ENCODE data around the gene PGPEP1. TPM values are rescaled to one million over a fixed set of nuclear protein-coding genes. Genes with fewer than 3 reads are reported as not detected.
A peak's percentile ranks its signal among the peaks of the same experiment; 100 is the strongest.

PGPEP1 gene
- total RNA-seq, 1 experiment from 2014 or later, result 6.5 TPM

DNA sequence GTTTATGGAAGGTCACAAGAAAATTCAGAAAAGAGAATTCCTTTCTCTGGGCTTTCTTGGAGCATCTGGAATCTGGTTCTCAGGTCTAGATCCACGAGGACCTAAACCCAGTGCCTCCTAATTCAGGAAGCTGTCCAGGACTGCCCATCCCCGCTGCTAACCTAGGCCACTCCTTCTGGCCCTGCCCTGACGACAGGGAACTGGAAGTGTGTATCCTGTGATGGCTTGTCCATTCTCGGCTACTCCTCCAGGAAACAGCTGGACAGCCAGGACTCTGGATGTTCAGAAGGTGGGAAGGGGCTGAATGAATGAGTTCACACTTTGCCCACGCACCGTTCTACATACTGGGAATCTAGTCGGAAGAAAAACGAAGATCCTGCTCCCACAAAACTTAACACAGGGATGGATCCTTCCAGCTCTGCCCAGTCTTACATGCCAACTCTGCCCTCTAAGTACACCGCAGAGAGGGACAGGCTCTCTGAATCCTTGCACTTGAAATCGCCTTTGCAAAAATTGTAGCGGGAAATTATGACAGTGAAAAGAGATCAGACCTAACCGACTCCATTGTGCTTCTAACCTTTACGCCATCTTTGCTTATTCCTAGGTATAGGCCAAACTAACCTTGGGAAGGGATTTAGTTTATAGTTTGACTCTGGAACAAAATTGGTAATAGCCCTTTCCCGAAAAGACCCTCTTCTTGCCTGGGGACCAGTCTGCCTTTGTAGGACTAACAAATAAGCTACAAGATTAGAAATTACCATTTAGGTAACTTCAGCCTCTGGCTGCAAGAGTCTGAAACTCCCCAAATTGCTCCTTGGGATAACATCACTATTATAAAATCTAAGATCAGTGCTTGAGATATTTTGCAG lies 19.3 kb upstream of the PGPEP1 start:
- H3K4me1 Mint-ChIP-seq (ENCODE audit: insufficient read depth, unreplicated experiment), result peaks cover 33% of the 10 kb centered on the region
- CTCF ChIA-PET, result interaction anchor here (0.7 to 4.0 kb wide), 8 partner anchors 8 to 208 kb away, joined by 3 to 40 read pairs (median 4); no protein-coding TSS in a partner anchor
- H3K4me3 Mint-ChIP-seq (ENCODE audit: unreplicated experiment), result peak overlapping the region; percentile 83
- H3K36me3 Mint-ChIP-seq (ENCODE audit: insufficient read depth, unreplicated experiment), result peaks cover 8% of the 10 kb centered on the region
- TF ChIP-seq, protein P1, sequence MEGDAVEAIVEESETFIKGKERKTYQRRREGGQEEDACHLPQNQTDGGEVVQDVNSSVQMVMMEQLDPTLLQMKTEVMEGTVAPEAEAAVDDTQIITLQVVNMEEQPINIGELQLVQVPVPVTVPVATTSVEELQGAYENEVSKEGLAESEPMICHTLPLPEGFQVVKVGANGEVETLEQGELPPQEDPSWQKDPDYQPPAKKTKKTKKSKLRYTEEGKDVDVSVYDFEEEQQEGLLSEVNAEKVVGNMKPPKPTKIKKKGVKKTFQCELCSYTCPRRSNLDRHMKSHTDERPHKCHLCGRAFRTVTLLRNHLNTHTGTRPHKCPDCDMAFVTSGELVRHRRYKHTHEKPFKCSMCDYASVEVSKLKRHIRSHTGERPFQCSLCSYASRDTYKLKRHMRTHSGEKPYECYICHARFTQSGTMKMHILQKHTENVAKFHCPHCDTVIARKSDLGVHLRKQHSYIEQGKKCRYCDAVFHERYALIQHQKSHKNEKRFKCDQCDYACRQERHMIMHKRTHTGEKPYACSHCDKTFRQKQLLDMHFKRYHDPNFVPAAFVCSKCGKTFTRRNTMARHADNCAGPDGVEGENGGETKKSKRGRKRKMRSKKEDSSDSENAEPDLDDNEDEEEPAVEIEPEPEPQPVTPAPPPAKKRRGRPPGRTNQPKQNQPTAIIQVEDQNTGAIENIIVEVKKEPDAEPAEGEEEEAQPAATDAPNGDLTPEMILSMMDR (IDR thresholded peaks at IDR 0.05; ENCODE audit: unreplicated experiment), result no peak
- no peaks in the 10 kb centered on the region for H3K9me3 Mint-ChIP-seq (ENCODE audit: unreplicated experiment)
- no peaks in the 10 kb centered on the region for H3K27me3 Mint-ChIP-seq (ENCODE audit: insufficient read depth, unreplicated experiment)
- no peak for DNase-seq (ENCODE audit: unreplicated experiment)
- intact Hi-C loops (cut with micrococcal nuclease), result loop anchor here (10.0 kb wide), 1 partner anchor 206 kb away; no protein-coding TSS in a partner anchor
- POLR2A ChIA-PET, result interaction anchor here (0.5 to 5.2 kb wide), 8 partner anchors 7 to 194 kb away, joined by 3 to 175 read pairs (median 16); partner anchors contain the start of genes JUND, MPV17L2 and PGPEP1
- BruUV-seq (replicated peaks), result no TSS peak
- peak overlapping the region; percentile 77 for H3K27ac Mint-ChIP-seq (ENCODE audit: low read depth, unreplicated experiment)

DNA sequence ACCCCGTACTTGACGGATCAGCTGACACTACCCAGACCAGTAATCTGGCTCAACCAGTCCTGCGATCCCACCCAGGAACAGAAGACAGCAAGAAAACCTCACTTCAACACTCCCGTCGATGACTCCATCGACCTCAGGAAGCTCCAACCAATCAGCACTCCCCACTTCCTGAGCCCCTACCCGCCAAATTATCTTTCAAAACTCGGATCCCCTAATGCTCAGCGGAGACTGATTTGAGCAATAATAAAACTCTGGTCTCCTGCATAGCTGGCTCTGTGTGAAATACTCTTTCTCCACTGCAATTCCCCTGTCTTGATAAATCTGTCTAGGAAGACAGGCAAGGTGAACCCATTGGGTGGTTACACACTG lies 18.7 kb upstream of the PGPEP1 start:
- peak overlapping the region; percentile 77 for H3K27ac Mint-ChIP-seq (ENCODE audit: low read depth, unreplicated experiment)
- no peaks in the 10 kb centered on the region for H3K9me3 Mint-ChIP-seq (ENCODE audit: unreplicated experiment)
- peaks cover 8% of the 10 kb centered on the region for H3K36me3 Mint-ChIP-seq (ENCODE audit: insufficient read depth, unreplicated experiment)
- H3K27me3 Mint-ChIP-seq (ENCODE audit: insufficient read depth, unreplicated experiment), result no peaks in the 10 kb centered on the region
- peak overlapping the region; percentile 83 for H3K4me3 Mint-ChIP-seq (ENCODE audit: unreplicated experiment)
- ChIA-PET CTCF (interaction anchor here (0.6 to 4.0 kb wide), 12 partner anchors 9 to 1106 kb away, joined by 3 to 40 read pairs (median 4); no protein-coding TSS in a partner anchor), POLR2A (interaction anchor here (1.0 to 5.2 kb wide), 14 partner anchors 9 to 267 kb away, joined by 3 to 175 read pairs (median 9); partner anchors contain the start of genes IQCN, JUND, MPV17L2 and PGPEP1)
- BruUV-seq (replicated peaks), result no TSS peak
- TF ChIP-seq, protein P1 (IDR thresholded peaks at IDR 0.05; ENCODE audit: unreplicated experiment), result no peak
- intact Hi-C loops (cut with micrococcal nuclease), result loop anchor here (10.0 kb wide), 1 partner anchor 207 kb away; no protein-coding TSS in a partner anchor
- H3K4me1 Mint-ChIP-seq (ENCODE audit: insufficient read depth, unreplicated experiment), result peaks cover 33% of the 10 kb centered on the region
- no peak for DNase-seq (ENCODE audit: unreplicated experiment)

DNA sequence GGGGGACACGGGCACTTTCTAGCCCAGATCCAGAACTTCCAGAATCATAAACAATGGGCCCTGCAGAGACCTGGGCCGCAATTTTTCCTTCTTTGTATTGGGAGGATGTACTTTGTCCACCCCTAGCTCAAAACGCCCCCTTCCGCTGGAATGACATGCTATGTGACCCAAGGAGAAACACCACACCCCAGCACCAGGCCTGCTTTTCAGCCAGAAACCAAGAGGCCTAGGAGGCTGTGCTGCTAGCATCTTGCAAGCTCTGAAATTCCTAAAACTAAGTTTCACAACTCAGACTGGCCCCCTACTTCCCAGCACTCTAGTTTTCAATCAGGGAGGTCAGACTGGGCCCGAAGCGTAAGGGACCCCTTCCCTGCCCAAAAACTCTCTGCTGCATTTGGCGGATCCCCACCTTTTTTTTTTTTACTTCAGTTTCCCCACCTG lies 18.1 kb upstream of the PGPEP1 start:
- peaks cover 8% of the 10 kb centered on the region for H3K36me3 Mint-ChIP-seq (ENCODE audit: insufficient read depth, unreplicated experiment)
- TF ChIP-seq, protein P1 (IDR thresholded peaks at IDR 0.05; ENCODE audit: unreplicated experiment), result no peak
- peak; percentile 57 for DNase-seq (ENCODE audit: unreplicated experiment)
- no peaks in the 10 kb centered on the region for H3K27me3 Mint-ChIP-seq (ENCODE audit: insufficient read depth, unreplicated experiment)
- H3K9me3 Mint-ChIP-seq (ENCODE audit: unreplicated experiment), result no peaks in the 10 kb centered on the region
- TSS peak; percentile 61 for BruUV-seq (replicated peaks)
- intact Hi-C loops (cut with micrococcal nuclease), result loop anchor here (10.0 kb wide), 1 partner anchor 208 kb away; no protein-coding TSS in a partner anchor
- peak overlapping the region; percentile 77 for H3K27ac Mint-ChIP-seq (ENCODE audit: low read depth, unreplicated experiment)
- POLR2A ChIA-PET, result interaction anchor here (0.5 to 5.2 kb wide), 26 partner anchors 10 to 1141 kb away, joined by 3 to 175 read pairs (median 4); partner anchors contain the start of genes IQCN, JUND, MPV17L2 and PGPEP1
- H3K4me3 Mint-ChIP-seq (ENCODE audit: unreplicated experiment), result peak overlapping the region; percentile 83
- CTCF ChIA-PET, result interaction anchor here (0.5 to 4.0 kb wide), 15 partner anchors 10 to 1107 kb away, joined by 3 to 40 read pairs (median 3); no protein-coding TSS in a partner anchor
- peaks cover 33% of the 10 kb centered on the region for H3K4me1 Mint-ChIP-seq (ENCODE audit: insufficient read depth, unreplicated experiment)
